ENCODE results near the gene TBC1D32. TPM values are rescaled to one million over a fixed set of nuclear protein-coding genes. Genes with fewer than 3 reads are reported as not detected.

Gene TBC1D32
- total RNA-seq, 1 experiment from 2014 or later = 5.2 TPM

GRCh38 chr6:121321282-121321681 is 13.0 kb downstream of the TBC1D32 start:
- Mint-ChIP-seq H3K27me3 (ENCODE audit: low read depth) (no peaks in the 10 kb centered on the region), H3K4me3 (no peak overlapping the region), H3K36me3 (no peaks in the 10 kb centered on the region), H3K9me3 (no peaks in the 10 kb centered on the region), H3K4me1 (no peaks in the 10 kb centered on the region), H3K27ac (no peak overlapping the region)
- TF ChIP-seq TP53 (CRISPR knock-in tag; IDR thresholded peaks at IDR 0.05) (no peak), RELA (CRISPR knock-in tag; IDR thresholded peaks at IDR 0.05; ENCODE audit: borderline replicate concordance) (no peak), JAZF1 (CRISPR knock-in tag; IDR thresholded peaks at IDR 0.05) (no peak), FOXP1 (CRISPR knock-in tag; IDR thresholded peaks at IDR 0.05; ENCODE audit: borderline replicate concordance) (no peak), E2F1 (CRISPR knock-in tag; IDR thresholded peaks at IDR 0.05) (no peak), ZNF219 (CRISPR knock-in tag; IDR thresholded peaks at IDR 0.05; ENCODE audit: borderline replicate concordance) (no peak), ZNF281 (CRISPR knock-in tag; IDR thresholded peaks at IDR 0.05) (no peak)
- TF ChIP-seq, protein P1, sequence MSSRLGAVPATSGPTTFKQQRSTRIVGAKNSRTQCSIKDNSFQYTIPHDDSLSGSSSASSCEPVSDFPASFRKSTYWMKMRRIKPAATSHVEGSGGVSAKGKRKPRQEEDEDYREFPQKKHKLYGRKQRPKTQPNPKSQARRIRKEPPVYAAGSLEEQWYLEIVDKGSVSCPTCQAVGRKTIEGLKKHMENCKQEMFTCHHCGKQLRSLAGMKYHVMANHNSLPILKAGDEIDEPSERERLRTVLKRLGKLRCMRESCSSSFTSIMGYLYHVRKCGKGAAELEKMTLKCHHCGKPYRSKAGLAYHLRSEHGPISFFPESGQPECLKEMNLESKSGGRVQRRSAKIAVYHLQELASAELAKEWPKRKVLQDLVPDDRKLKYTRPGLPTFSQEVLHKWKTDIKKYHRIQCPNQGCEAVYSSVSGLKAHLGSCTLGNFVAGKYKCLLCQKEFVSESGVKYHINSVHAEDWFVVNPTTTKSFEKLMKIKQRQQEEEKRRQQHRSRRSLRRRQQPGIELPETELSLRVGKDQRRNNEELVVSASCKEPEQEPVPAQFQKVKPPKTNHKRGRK (CRISPR knock-in tag; IDR thresholded peaks at IDR 0.05; ENCODE audit: borderline replicate concordance) = no peak
- TF ChIP-seq, protein P2, sequence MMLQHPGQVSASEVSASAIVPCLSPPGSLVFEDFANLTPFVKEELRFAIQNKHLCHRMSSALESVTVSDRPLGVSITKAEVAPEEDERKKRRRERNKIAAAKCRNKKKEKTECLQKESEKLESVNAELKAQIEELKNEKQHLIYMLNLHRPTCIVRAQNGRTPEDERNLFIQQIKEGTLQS (CRISPR knock-in tag; conservative IDR thresholded peaks at IDR 0.05) = no peak
- POLR2A ChIA-PET = no interaction called here
- no peak for DNase-seq (ENCODE audit: low spot score)
- no peak for ATAC-seq
- CTCF ChIA-PET = no interaction called here

GRCh38 chr6:121319603-121320002 is 14.7 kb downstream of the TBC1D32 start:
- H3K4me3 Mint-ChIP-seq = no peak overlapping the region
- ChIA-PET CTCF (interaction anchor here (0.6 to 2.1 kb wide), 25 partner anchors 8 to 1211 kb away, joined by 3 to 26 read pairs (median 4); partner anchors contain the start of gene TBC1D32), POLR2A (no interaction called here)
- no peak overlapping the region for H3K27ac Mint-ChIP-seq
- no peaks in the 10 kb centered on the region for H3K4me1 Mint-ChIP-seq
- H3K27me3 Mint-ChIP-seq (ENCODE audit: low read depth) = no peaks in the 10 kb centered on the region
- H3K9me3 Mint-ChIP-seq = no peaks in the 10 kb centered on the region
- DNase-seq (ENCODE audit: low spot score) = no peak
- ATAC-seq = no peak
- H3K36me3 Mint-ChIP-seq = no peaks in the 10 kb centered on the region
- TF ChIP-seq, protein P3, sequence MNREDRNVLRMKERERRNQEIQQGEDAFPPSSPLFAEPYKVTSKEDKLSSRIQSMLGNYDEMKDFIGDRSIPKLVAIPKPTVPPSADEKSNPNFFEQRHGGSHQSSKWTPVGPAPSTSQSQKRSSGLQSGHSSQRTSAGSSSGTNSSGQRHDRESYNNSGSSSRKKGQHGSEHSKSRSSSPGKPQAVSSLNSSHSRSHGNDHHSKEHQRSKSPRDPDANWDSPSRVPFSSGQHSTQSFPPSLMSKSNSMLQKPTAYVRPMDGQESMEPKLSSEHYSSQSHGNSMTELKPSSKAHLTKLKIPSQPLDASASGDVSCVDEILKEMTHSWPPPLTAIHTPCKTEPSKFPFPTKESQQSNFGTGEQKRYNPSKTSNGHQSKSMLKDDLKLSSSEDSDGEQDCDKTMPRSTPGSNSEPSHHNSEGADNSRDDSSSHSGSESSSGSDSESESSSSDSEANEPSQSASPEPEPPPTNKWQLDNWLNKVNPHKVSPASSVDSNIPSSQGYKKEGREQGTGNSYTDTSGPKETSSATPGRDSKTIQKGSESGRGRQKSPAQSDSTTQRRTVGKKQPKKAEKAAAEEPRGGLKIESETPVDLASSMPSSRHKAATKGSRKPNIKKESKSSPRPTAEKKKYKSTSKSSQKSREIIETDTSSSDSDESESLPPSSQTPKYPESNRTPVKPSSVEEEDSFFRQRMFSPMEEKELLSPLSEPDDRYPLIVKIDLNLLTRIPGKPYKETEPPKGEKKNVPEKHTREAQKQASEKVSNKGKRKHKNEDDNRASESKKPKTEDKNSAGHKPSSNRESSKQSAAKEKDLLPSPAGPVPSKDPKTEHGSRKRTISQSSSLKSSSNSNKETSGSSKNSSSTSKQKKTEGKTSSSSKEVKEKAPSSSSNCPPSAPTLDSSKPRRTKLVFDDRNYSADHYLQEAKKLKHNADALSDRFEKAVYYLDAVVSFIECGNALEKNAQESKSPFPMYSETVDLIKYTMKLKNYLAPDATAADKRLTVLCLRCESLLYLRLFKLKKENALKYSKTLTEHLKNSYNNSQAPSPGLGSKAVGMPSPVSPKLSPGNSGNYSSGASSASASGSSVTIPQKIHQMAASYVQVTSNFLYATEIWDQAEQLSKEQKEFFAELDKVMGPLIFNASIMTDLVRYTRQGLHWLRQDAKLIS (CRISPR knock-in tag; IDR thresholded peaks at IDR 0.05; ENCODE audit: borderline replicate concordance) = no peak
- TF ChIP-seq ZBTB43 (CRISPR knock-in tag; IDR thresholded peaks at IDR 0.05) (no peak), ARID4B (CRISPR knock-in tag; IDR thresholded peaks at IDR 0.05; ENCODE audit: borderline replicate concordance) (no peak), GRHL2 (CRISPR knock-in tag; IDR thresholded peaks at IDR 0.05; ENCODE audit: insufficient replicate concordance, severe bottlenecking) (no peak), PREB (CRISPR knock-in tag; IDR thresholded peaks at IDR 0.05; ENCODE audit: borderline replicate concordance) (no peak), MYBL2 (CRISPR knock-in tag; IDR thresholded peaks at IDR 0.05) (no peak), PRRX2 (CRISPR knock-in tag; IDR thresholded peaks at IDR 0.05) (no peak), SP1 (CRISPR knock-in tag; conservative IDR thresholded peaks at IDR 0.05) (no peak), FOXP1 (CRISPR knock-in tag; IDR thresholded peaks at IDR 0.05; ENCODE audit: borderline replicate concordance) (no peak)

Data from WTC11 (cell line).